OCI-LY1 (cell line): ENCODE data around the gene CMTM2.

ENCODE experiments used
- CTCF ChIP-seq: fragments of 200-600 bp; sonication (generic), shearing (Covaris generic); IDR thresholded peaks from 2 replicates; pipeline ENCODE4 v1.5.1; 2017; ENCODE audit warnings: mild to moderate bottlenecking, antibody characterized with exemption, low read length, moderate library complexity, mixed read lengths
- EZH2 ChIP-seq: fragments of 200-600 bp; sonication (generic), shearing (Covaris generic); IDR thresholded peaks from 2 replicates; pipeline ENCODE4 v1.8.0; 2017; ENCODE audit warnings: borderline replicate concordance, mixed run types, mild to moderate bottlenecking, antibody characterized with exemption, low read length, moderate library complexity, mixed read lengths

- TF ChIP-seq CTCF (no peak), EZH2 (no peak)
Measured at GRCh38 chr16:66635406-66635805, 56.1 kb downstream of the CMTM2 start.
